K562 (cell line): ENCODE data around the gene MDFIC. TPM values are rescaled to one million over a fixed set of nuclear protein-coding genes. Genes with fewer than 3 reads are reported as not detected.

Experiments
- ATAC-seq: fragments of 200-7000 bp; cut with Tn5 transposase; 3 replicates; pipeline ENCODE4 v1.9.1; 2020; ENCODE audit warnings: moderate library complexity
- BruUV-seq: library from RNA; stranded (reverse); fragments of 400-500 nt; replicated peaks from 2 replicates; lab custom pipeline; 2021; lab: Mats Ljungman, UMichigan
- CTCF ChIA-PET: fragments of 300-600 bp; formaldehyde crosslinking; extraction: SDS; loops from one replicate; lab custom pipeline; 2021; ENCODE audit warnings: low intra/inter-chr PET ratio; lab: Yijun Ruan, JAX
- POLR2A ChIA-PET: fragments of 300-600, 350-650 bp; sonication (Branson Sonifier 250); formaldehyde crosslinking; extraction: SDS; loops from one replicate; lab custom pipeline; 2021; ENCODE audit warnings: antibody characterized with exemption, inconsistent platforms; lab: Yijun Ruan, JAX
- DNase-seq, 4 experiments: peaks; one replicate each; pipeline versions ENCODE4 v3.0.0 to v3.0.0-alpha.2; 2011 to 2018; ENCODE audit warnings: low spot score in 3 of 4, mixed read lengths in 3 of 4; ENCODE audit errors: extremely low read depth in 1 of 4
- FAIRE-seq: peaks from 2 replicates; lab custom pipeline; 2011; peaks lifted over from hg19 to GRCh38; lab: Jason Lieb, UNC
- H2AFZ ChIP-seq: 2 replicates; pipeline ENCODE4 v1.6.0; 2011; ENCODE audit warnings: low read depth, low read length, control low read depth, inconsistent platforms
- H3K27ac ChIP-seq: fragments of 200-600 bp; 3 replicates; pipeline ENCODE4 v1.8.0; 2011; ENCODE audit warnings: low read depth, mild to moderate bottlenecking, control low read depth, inconsistent platforms, low read length, moderate library complexity, mixed read lengths; ENCODE audit errors: extremely low read depth
- H3K27me3 ChIP-seq, 2 experiments: fragments of 300-600 bp in 1 of 2; 2 replicates in 1 of 2; 3 replicates in 1 of 2; pipeline versions ENCODE4 v1.6.0 to v1.8.0; 2011; ENCODE audit warnings: inconsistent platforms in 2 of 2, low read length in 2 of 2, mild to moderate bottlenecking in 1 of 2, mixed read lengths in 1 of 2, moderate library complexity in 1 of 2; ENCODE audit not compliant: control insufficient read depth in 2 of 2, insufficient read depth in 2 of 2
- H3K36me3 ChIP-seq: fragments of 300-600 bp; 3 replicates; pipeline ENCODE4 v1.8.0; 2011; ENCODE audit warnings: mild to moderate bottlenecking, low read length, inconsistent platforms; ENCODE audit not compliant: control insufficient read depth, insufficient read depth
- H3K4me1 ChIP-seq, 2 experiments: fragments of 200-600 bp in 1 of 2; replicated peaks in 1 of 2; 2 replicates in 1 of 2; 3 replicates in 1 of 2; pipeline versions ENCODE4 v1.5.1 to v1.8.0; 2011; ENCODE audit warnings: inconsistent platforms in 2 of 2, low read length in 2 of 2, mild to moderate bottlenecking in 1 of 2, mixed read lengths in 1 of 2, moderate library complexity in 1 of 2; ENCODE audit not compliant: control insufficient read depth in 2 of 2, insufficient read depth in 2 of 2
- H3K4me2 ChIP-seq: 2 replicates; pipeline ENCODE4 v1.6.1; 2011; ENCODE audit warnings: low read length, control low read depth, inconsistent platforms, mixed read lengths; ENCODE audit not compliant: insufficient read depth
- H3K4me3 ChIP-seq: fragments of 200-600 bp; sonication (generic), shearing (Covaris generic); 2 replicates; pipeline ENCODE4 v1.5.1; 2016; ENCODE audit warnings: control low read depth, inconsistent platforms
- H3K79me2 ChIP-seq: fragments of 200-600 bp; 3 replicates; pipeline ENCODE4 v1.8.0; 2011; ENCODE audit warnings: low read length, inconsistent platforms; ENCODE audit not compliant: control insufficient read depth, insufficient read depth
- H3K9ac ChIP-seq, 2 experiments: 2 replicates each; pipeline versions ENCODE4 v1.6.0 to v1.6.1; 2011; ENCODE audit warnings: low read depth in 2 of 2, low read length in 2 of 2, control low read depth in 1 of 2, inconsistent platforms in 1 of 2, mild to moderate bottlenecking in 1 of 2, mixed read lengths in 1 of 2; ENCODE audit not compliant: insufficient read depth in 1 of 2
- H3K9me1 ChIP-seq: one replicate; pipeline ENCODE4 v1.6.0; 2011; ENCODE audit warnings: inconsistent platforms, mild to moderate bottlenecking, low read length, moderate library complexity; ENCODE audit not compliant: control insufficient read depth, insufficient read depth
- H3K9me3 ChIP-seq: replicated peaks from 2 replicates; pipeline ENCODE4 v1.5.1; 2011; ENCODE audit warnings: low read depth, low read length, inconsistent platforms; ENCODE audit not compliant: control insufficient read depth, insufficient read depth
- H4K20me1 ChIP-seq: replicated peaks from 2 replicates; pipeline ENCODE4 v1.6.1; 2011; ENCODE audit warnings: low read length, inconsistent platforms, mixed read lengths; ENCODE audit not compliant: control insufficient read depth, insufficient read depth
- BRD4 ChIP-seq: fragments of 200-600 bp; sonication (generic); IDR thresholded peaks from 2 replicates; pipeline ENCODE4 v1.6.1; 2017; ENCODE audit warnings: inconsistent platforms
- E2F3 ChIP-seq: fragments of 250-450 bp; sonication (Bioruptor Pico); IDR thresholded peaks from 2 replicates; pipeline ENCODE4 v1.4.0; 2020; ENCODE audit warnings: mild to moderate bottlenecking
- FOS ChIP-seq: IDR thresholded peaks from 3 replicates; pipeline ENCODE4 v1.6.1; 2011; ENCODE audit not compliant: insufficient read length; ENCODE audit errors: extremely low read depth
- GTF2A2 ChIP-seq: IDR thresholded peaks from 2 replicates; pipeline ENCODE4 v1.6.1; 2016; ENCODE audit warnings: mild to moderate bottlenecking, missing genetic modification characterization, missing compliant biosample characterization
- L3MBTL2 ChIP-seq: fragments of 450-650 bp; IDR thresholded peaks from 2 replicates; pipeline ENCODE4 v1.6.1; 2016; ENCODE audit warnings: mild to moderate bottlenecking, moderate library complexity
- POLR2G ChIP-seq: fragments of 200-400 bp; formaldehyde crosslinking; IDR thresholded peaks from 2 replicates; pipeline ENCODE4 v1.6.1; 2017; ENCODE audit warnings: low read depth, mild to moderate bottlenecking, antibody characterized with exemption, low read length, moderate library complexity
- RBM14 ChIP-seq: fragments of 200-400 bp; formaldehyde crosslinking; IDR thresholded peaks from 2 replicates; pipeline ENCODE4 v1.6.1; 2018; ENCODE audit warnings: low read depth, mild to moderate bottlenecking, low read length, moderate library complexity, borderline replicate concordance; ENCODE audit not compliant: insufficient read depth
- RFX5 ChIP-seq: IDR thresholded peaks from 2 replicates; pipeline ENCODE4 v1.6.1; 2011; ENCODE audit warnings: low read depth, mild to moderate bottlenecking, improper control_type of control experiment, low read length
- SAFB2 ChIP-seq: fragments of 200-400 bp; formaldehyde crosslinking; IDR thresholded peaks from 2 replicates; pipeline ENCODE4 v1.6.1; 2018; ENCODE audit warnings: borderline replicate concordance, low read length, low read depth, moderate library complexity; ENCODE audit not compliant: severe bottlenecking
- ZFP36 ChIP-seq: fragments of 150-350 bp; IDR thresholded peaks from 2 replicates; pipeline ENCODE4 v1.6.1; 2018; ENCODE audit warnings: low read length, low read depth; ENCODE audit not compliant: partially characterized antibody
- in situ Hi-C: fragments of 300-500 bp; cut with MboI; formaldehyde crosslinking; loops from 4 replicates; pipeline ENCODE4 v1.15.0; 2018; ENCODE audit warnings: inconsistent platforms, mixed read lengths
- intact Hi-C: fragments of 100-400 bp; cut with micrococcal nuclease; formaldehyde crosslinking; loops from 2 replicates; pipeline ENCODE4 v1.14.2; 2022
- polyA plus RNA-seq, 8 experiments: library from polyadenylated mRNA; depleted of rRNA in 4 of 8; stranded (reverse) in 5 of 8; unstranded in 3 of 8; fragments of >200 nt; fragmentation: Nextera tagmentation in 2 of 8; fragmentation: Illumina TruSeq in 1 of 8; extraction: Ambion mirVana in 2 of 8; extraction: Trizol in 1 of 8; gene quantifications; 2 replicates each; pipeline versions ENCODE4 v1.2.1 to v1.2.3, GENCODE V29; 2011 to 2014; ENCODE audit warnings: inconsistent platforms in 1 of 8, missing spikeins in 1 of 8
- total RNA-seq, 7 experiments: library from RNA; depleted of rRNA in 6 of 7; stranded (reverse); fragments of >200 nt in 6 of 7; fragmentation: Illumina TruSeq in 2 of 7; extraction: Trizol in 2 of 7; gene quantifications; 2 replicates each; pipeline versions ENCODE4 v1.2.1 to v1.2.3, GENCODE V29; 2011 to 2021; ENCODE audit warnings: low replicate concordance in 1 of 7
- TF ChIP-seq, protein P1 (sequence below): fragments of 450-650 bp; IDR thresholded peaks from 2 replicates; pipeline ENCODE4 v1.6.1; 2017; ENCODE audit warnings: antibody characterized with exemption

MDFIC gene
- total and polyA plus RNA-seq, 9 of the 15 experiments (the other 6 are each of a cell fraction or from before 2014, with no cell fraction given): 0.13 to 0.24 TPM; not detected in 7

DNA sequence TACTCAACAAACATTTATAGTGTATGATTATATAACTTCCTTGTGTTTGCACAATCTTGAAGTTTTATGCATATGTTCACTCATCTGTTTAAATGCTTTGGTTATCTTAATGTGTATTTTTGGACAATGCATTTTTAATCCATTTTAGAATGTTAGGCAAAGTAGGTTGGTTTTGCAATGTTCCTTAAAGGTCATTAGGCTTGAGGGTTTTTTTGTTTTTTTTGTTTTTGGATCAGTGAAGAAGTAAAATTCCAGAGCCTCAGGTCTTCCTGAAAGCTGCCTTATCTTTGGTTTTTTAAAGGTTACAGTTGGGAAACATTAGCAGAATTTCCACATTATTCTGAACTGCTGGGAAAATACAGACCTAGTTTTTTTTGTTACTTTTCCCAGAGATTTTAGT, 12.8 kb downstream of the MDFIC start:
- FAIRE-seq: peak; percentile 56
- no peaks in the 10 kb centered on the region for H3K79me2 ChIP-seq
- H3K9ac ChIP-seq: no peak overlapping the region
- H3K4me1 ChIP-seq: no peaks in the 10 kb centered on the region
- no peak overlapping the region for H2AFZ ChIP-seq
- in situ Hi-C loops: no loop called here
- no peaks in the 10 kb centered on the region for H3K27me3 ChIP-seq
- BruUV-seq: no TSS peak
- no peak overlapping the region for H3K4me2 ChIP-seq
- DNase-seq: no peak
- ChIA-PET POLR2A (no interaction called here), CTCF (no interaction called here)
- TF ChIP-seq RFX5: no peak
- TF ChIP-seq FOS: no peak
- no peak for TF ChIP-seq BRD4
- no peak for TF ChIP-seq GTF2A2 (tag)
- TF ChIP-seq SAFB2: no peak
- no peak for TF ChIP-seq E2F3 (CRISPR knock-in tag)
- TF ChIP-seq L3MBTL2: no peak
- TF ChIP-seq, protein P1, sequence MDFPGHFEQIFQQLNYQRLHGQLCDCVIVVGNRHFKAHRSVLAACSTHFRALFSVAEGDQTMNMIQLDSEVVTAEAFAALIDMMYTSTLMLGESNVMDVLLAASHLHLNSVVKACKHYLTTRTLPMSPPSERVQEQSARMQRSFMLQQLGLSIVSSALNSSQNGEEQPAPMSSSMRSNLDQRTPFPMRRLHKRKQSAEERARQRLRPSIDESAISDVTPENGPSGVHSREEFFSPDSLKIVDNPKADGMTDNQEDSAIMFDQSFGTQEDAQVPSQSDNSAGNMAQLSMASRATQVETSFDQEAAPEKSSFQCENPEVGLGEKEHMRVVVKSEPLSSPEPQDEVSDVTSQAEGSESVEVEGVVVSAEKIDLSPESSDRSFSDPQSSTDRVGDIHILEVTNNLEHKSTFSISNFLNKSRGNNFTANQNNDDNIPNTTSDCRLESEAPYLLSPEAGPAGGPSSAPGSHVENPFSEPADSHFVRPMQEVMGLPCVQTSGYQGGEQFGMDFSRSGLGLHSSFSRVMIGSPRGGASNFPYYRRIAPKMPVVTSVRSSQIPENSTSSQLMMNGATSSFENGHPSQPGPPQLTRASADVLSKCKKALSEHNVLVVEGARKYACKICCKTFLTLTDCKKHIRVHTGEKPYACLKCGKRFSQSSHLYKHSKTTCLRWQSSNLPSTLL: no peak
- no peak for TF ChIP-seq RBM14
- TF ChIP-seq POLR2G: no peak
- TF ChIP-seq ZFP36: no peak
- no peaks in the 10 kb centered on the region for H3K9me1 ChIP-seq
- no peak overlapping the region for H3K4me3 ChIP-seq
- no peaks in the 10 kb centered on the region for H4K20me1 ChIP-seq
- H3K36me3 ChIP-seq: no peaks in the 10 kb centered on the region
- no peaks in the 10 kb centered on the region; the same call in 1 of the 2 replicates for H3K9me3 ChIP-seq
- H3K27ac ChIP-seq: no peak overlapping the region
- no peak for ATAC-seq
- intact Hi-C loops: no loop called here
